Hematopoietic multipotent progenitor cell (in vitro differentiated cells): ENCODE data around the gene SGK1. TPM values are rescaled to one million over a fixed set of nuclear protein-coding genes. Genes with fewer than 3 reads are reported as not detected.
"Not testable (repeated sequence)": the region's sequence is repeated elsewhere in the genome, so short reads cannot be mapped to it uniquely, and the experiment has no call there.

ENCODE experiments used
- DNase-seq, 3 donors: peaks; one replicate each; pipeline ENCODE4 v3.0.0-alpha.2; 2011 to 2015; ENCODE audit warnings: low read depth in 2 of 3, low spot score in 2 of 3
- total RNA-seq: library from RNA; depleted of rRNA; stranded (reverse); fragments of >200 nt; gene quantifications from one replicate; pipeline ENCODE4 v1.2.3, GENCODE V29; 2012

SGK1 gene
- total RNA-seq, 1 donor, result 7.3 TPM

DNA sequence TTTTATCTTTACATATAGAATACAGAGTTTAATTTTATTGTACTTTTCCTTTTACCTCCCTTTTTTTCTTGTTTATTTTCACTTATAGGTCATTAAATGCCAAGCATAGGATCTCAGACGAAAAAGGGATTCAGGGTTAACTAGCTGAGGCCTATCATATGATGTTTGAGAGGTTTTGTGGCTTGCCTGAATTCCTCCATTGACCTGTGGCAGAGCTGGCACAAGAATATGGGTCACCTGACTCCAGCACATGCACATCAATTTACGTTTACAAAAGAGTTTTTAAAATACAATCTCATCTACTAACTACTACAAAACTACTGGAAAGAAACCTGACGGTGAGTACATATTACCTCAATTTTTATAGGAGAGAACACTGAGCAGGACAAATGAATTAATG is 60.4 kb downstream of the SGK1 start:
- DNase-seq, result no peak

DNA sequence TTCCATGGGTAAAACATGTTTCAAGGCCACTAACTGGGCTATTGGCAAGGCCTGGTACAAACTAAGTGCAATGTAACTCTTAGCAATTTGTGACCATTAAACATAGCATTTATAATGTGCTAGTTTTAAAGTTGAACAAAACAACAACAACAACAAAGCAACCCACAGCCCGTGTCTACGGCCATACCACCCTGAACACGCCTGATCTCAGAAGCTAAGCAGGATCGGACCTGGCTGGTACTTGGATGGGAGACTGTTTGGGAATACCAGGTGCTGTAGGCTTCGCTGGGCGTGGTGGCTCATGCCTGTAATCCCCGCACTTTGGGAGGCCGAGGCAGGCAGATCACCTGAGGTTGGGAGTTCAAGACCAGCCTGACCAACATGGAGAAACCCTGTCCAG is 61.0 kb downstream of the SGK1 start:
- DNase-seq, result no peak

DNA sequence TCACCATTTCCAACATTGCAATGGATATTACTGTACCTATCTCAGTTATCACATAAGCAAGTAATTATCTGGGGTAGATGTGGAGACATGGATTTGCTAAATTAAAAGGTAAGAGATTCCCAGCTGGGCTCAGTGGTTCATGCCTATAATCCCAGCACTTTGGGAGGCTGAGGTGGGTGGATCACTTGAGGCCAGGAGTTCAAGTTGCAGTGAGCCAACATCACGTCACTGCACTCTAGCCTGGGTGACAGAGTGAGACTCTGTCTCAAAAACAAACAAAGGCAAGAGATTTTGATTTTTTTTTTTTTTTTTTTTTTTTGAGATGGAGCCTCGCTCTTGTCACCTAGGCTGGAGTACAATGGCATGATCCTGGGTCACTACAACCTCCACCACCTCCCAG is 62.6 kb downstream of the SGK1 start:
- DNase-seq, result not testable (repeated sequence)

DNA sequence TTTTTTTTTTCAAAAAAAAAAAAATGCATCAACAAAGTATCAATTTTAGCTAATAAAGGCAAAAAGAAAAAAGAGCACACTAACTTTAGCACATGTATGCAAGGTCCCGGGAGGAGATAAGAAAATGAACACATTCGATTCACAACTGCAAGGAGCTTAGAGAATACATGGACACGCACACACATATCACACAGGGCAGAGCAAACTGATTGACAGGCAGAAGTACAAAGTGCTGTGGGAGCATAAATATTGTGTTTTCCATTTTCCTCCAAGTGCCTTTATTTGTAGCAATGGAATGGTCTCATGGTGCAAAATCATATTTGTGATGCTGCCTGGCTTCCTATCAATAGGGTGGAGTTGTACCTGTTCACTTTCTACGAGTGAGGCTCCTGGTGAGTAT is 63.8 kb downstream of the SGK1 start:
- DNase-seq, result no peak

DNA sequence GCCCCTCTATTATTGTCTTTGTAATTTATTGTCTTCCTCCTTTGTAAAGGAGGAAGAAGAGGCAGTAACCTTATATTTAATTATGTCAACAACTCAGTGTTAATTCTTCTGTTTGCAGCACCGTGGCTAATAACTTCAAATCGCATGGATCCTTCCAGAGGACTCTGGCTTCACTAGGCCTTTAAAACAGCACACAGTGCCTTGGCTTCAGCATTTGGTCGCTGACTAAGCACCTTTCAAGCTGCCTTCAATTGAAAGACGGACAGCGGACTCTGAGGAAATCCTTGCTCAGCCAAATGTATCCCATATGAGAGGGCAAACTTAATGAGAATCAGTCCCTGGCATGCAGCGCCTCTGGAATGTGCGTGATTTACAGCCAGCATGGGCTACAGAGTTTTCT is 64.2 kb downstream of the SGK1 start:
- DNase-seq, result no peak

DNA sequence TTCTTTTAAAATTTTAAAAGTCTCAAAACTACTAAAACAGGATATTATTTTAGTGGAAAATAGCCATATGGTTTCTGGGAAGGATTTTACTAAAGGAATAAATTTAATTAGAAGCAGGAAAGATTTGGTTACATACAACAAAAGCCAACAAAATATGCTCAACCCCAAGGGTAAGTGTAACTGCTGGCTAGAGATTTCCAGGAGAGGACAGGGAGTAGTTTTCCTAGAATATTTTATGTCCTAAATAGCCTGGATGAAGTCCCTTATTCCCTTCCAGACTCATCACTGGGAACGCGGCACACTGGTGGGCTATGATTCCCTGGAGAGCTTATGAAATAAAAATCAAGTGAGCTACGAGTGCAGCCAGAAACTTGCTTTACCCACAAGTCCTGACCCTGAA is 66.6 kb downstream of the SGK1 start:
- DNase-seq, result no peak

DNA sequence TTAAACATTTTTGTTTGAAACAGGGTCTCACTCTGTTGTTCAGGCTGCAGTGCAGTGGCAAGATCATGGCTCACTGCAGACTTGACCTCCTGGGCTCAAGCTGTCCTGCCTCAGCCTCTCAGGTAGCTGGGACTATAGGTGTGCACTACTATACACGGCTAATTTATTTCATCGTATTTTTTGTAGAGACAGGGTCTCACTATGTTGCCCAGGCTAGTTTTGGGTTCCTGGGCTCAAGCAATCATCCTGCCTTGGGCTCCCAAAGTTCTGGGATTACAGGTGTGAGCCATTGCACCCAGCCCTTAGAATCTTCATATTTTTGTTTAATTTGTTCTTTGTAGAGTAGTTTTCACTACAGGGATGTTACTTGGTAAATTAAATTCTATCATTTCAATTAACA is 67.1 kb downstream of the SGK1 start:
- DNase-seq, result no peak

DNA sequence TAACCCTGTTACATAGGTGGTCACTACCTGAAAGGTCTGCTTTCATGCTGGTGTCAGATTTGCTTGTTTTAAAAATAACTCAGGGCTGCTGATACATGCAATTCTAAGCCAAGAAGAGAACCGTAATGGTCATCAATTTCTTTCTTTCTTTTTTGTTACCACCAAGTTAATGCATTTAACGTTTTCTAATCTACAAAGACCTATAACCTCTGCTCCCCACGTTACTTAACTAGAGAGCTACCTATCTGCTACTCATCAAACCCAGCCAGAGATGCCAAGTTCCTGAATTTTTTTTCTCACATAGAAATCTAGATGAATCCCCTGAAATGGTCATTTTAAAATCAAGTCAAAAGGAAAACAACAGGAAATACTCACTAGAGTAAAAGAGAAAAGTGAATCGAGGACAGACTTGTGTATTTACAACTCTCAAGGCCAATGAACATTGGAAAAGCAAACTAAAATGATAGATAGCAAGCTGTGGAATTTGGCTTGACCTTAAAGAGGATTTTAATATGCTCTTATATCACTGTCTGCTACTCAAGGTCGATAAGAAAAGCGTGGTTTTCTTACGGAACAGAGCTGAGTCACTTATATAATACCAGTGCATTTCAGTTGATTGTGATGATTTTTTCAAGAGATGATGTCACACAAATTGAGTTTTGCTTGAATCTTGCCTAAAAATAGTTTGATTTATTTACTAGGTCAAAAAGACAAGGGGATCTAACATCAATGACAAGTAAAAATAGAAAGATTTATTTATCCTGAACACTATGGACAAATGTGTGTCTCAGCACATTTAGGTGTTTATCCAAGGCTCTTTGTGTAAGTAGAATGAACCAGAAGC is 67.9 kb downstream of the SGK1 start:
- no peak for DNase-seq

DNA sequence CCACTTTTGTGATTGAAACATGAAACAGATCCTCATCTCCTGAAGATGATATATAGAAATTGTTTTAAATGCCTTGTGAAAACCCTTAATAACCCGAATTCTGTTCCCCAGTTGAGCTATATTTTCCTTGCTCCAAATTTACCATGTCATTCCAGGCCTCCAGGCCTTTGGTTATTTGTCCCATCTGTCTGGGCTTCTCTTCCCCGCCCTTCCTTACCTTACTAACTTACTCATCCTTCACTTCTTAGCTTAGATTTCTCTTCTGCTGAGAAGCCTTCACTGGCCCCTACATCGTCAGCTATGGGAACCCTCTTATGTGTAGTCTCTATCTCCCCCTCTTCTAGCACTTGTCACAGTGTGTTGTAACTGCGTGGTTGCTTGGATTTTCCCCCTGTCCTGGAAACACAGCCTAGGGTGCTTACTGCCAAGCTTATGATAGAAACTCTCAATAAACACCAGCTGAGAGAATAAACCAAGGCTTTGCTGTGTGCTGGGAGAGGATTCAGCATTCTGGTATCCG is 68.6 kb downstream of the SGK1 start:
- DNase-seq, result no peak

DNA sequence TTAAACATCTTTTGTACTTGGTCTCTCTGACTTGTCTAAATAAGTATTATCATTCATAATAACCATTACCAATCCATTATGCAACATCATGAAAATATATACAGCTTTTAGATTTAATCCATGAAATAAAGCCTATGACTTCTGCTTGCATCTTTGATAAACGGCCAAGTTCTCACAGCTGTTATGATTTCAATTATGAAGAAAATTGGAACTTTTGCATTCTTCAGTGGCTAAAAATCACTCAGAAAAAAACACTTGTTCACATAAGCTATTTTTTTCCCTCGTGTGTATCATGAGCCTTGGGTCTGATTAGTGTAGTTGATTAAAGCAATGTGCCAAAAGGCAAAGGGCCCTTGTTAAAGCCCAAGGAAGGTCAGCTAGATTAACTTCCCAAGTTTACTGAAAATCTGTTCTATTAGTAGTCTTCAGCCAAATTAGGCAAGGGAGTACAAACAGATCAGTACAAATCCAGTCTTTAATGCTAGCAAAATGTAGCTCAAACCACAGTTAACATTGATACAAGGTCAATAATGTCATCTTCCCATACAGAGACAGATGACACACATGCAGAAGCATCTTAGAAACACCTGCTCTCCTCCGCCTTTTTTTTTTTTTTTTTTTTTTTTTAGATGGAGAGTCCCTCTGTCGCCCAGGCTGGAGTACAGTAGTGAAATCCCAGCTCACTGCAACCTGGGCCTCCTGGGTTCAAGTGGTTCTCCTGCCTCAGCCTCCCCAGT is 69.9 kb downstream of the SGK1 start:
- DNase-seq, result no peak

DNA sequence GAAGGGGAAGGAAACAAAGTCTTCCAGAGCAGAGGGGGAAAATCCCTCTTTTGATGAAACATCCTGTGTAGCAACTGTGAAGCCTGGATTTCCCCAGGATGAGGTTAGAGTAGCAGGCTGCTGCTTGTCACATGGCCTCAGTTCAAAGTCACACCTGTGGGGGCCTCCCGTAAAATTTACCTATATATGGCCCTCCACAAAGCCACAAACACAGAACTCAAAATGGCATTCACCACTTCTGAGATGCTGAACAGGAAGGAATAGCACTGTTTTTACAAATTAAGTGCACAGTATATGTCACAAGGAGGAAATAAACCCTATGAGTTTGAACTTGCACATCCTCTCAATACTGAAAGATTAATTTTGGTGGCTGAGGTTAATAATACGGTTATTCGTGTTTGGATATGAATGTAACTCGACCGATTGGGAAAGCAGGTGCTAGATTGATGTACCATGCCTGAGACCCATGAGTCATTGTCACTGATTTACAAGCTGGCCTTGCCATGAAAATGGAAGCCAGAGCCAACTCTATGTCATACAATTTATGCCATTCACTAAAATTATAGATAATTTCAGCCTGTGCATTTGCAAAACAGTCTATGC is 70.6 kb downstream of the SGK1 start:
- peak in 2 of 3 donors; percentile 34 to 70 for DNase-seq

DNA sequence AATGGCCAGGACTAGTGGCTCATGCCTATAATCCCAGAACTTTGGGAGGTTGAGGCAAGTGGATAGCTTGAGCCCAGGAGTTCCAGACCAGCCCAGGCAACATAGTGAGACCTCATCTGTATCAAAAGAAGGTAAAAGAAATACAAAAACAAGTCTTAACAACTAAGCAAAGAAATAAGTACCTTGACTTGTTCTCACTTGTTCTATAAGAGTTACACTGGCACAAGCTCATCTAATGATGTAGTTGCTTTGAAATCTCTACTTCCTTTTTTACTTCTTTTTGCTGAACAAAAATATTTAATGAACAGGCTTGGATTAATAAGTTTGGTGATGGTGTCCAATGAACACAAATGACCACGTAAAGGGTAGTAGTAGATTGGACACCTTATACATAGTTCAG is 72.2 kb downstream of the SGK1 start:
- DNase-seq, result no peak

DNA sequence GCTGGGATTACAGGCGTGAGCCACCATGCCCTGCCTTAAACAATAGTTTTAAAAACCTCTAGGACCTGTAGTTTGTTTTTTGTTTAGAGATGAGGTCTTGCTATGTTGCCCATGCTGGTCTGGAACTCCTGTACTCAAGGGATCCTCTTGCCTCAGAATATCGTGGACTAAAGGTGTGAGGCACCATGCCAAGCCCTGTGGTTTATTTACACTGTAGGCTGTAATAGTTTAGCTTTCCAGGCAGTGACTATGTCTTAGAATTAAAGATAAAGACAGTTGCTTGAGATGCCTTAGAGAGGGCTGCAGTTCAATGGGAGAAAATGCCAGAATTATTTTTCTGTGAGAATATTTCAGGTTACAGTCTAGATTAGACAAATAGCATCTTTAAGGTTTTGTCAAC is 72.9 kb downstream of the SGK1 start:
- DNase-seq, result no peak

DNA sequence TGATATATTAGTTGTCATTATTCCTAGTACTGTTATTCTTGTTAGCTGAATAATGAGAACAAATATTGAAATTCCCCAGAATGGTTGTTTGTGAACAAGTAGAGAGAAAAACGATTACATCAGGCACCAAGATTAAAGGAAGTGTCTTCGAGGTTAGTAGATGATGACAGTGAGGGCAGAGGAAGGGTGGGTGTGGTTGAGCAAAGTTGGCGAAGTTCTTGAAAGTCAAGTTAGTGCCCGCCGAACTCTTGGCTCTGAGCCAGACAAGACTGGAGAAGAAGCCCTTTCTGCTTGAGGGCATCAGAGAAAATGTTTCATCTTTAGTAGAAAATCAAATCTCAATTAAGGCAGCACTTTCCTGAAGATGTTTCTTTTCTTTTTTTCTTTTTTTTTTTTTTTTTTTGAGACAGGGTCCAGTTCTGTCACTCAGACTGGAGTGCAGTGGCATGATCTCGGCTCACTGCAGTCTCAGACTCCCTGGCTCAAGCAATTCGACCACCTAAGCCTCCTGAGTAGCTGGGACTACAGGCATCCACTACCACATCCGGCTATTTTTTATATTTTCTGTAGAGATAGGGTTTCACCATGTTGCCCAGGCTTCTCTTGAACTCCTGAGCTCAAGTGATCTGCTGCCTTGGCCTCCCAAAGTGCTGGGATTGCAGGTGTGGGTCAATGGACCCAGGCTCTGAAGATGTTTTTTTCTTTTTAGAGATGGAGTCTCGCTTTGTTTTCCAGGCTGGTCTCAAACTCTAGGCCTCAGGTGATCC is 77.1 kb downstream of the SGK1 start:
- DNase-seq, result peak; percentile 40 to 74 (median 58)

DNA sequence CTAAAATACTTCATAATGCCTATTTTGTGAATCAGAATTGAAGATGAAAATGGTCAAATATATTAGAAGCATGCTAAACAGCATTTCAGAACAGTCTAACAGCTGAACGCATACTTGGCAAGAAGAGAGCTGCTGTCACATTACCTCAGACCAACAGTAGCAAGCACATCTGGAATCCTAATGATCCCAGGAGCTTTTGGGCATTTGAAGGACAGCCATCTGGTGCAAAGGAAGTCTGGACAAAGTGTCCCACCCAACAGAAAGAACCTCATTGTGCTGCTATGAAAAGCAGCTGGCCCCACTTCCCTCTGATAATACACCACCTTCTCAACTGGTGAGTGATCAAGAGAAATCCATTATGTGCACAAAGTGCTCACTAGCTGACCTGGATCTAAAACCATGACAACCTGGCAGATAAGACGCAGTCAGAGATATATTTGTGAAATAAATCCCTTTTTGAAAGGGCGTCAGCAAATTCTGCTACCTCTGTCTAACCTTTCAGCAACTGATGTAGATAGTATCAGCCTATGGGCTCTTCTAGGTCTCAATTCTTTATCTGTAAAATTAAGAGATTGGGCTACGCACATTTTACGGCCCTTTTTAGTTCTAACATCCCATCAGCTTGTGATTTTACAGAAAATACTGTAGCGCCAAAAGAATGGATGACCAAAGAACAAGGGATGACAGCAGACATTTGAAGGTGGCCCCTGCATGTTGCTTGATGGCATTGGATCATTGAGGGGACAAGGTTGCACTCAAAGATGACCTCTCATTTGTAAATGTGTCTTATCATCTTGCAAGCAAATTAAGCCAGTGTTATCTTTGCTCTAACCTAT is 78.7 kb downstream of the SGK1 start:
- DNase-seq, result no peak

DNA sequence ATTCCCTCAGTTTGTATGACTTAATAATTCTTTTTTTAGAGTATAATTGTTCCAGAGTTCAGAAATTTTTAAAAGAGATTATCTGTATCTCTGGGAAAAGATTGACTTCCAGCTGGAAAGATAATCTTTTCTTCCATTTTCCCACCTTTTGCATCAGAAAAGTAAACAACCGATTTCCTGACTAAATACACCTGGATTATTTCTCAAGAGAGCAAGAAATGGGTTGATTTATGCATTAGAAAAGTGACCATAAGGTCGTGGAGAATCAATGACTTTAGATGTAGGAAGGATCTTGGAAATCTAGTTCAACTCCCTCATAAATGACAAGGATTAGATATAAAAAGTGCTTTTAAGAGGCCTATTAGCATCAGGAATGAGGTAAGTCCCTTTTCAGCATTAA is 79.9 kb downstream of the SGK1 start:
- no peak for DNase-seq

DNA sequence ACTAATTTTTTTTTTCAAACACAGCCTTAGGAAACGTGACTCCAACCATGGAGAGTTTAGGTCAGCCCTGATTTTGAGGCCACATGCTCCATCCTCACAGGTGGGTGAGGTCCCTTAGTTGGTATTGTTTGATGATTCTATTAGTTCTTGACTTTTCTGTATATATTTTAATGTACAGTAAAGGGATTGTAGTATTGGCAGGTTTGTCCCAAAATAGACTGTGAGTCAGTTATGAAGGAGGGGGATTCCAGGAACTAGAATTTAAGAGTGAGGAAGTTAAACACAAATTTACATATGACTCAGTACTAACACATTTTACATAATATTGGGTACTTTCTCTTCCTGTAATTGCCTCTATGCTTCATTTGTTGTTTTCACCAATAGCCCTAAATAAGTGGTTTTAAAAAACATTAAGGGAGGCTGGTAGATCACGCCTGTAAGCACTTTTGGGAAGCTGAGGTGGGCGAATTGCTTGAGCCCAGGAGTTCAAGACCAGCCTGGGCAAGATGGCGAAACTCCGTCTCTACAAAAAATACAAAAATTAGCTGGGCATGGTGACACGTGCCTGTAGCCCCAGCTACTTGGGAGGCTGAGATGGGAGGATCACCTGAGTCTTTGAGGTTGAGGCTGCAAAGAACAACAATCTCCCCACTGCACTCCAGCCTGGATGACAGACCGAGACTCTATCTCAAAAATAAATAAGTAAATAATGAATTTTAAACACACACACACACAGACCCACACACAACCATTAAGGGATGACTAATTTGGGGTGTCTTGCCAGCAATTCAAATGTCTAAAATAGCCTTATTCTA is 81.8 kb downstream of the SGK1 start:
- DNase-seq, result peak in 2 of 3 donors; percentile 51 to 52

DNA sequence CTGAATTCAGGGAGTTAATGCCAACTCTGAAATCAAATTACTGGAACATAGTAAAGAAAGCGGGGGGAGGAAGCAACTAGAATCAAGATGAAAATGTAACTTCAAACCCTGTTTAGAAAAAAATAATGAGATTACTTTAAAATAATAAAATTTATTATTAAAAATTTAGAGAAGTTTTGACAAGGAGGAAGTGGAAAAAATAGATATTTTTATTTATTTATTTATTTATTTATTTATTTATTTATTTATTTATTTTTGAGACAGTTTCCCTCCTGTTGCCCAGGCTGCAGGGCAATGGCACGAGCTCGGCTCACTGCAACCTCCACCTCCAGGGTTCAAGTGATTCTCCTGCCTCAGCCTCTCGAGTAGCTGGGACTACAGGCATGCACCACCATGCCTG is 82.6 kb downstream of the SGK1 start:
- DNase-seq, result not testable (repeated sequence)
